D721Med (cell line): ENCODE data around the gene PRRX2.

ENCODE experiments used
- DNase-seq: peaks from one replicate; pipeline ENCODE4 v3.0.0; 2011; ENCODE audit warnings: low spot score; ENCODE audit not compliant: insufficient read length
- FAIRE-seq: peaks from 2 replicates; lab custom pipeline; 2011; peaks lifted over from hg19 to GRCh38; lab: Jason Lieb, UNC
- TF ChIP-seq, protein P1 (sequence below): IDR thresholded peaks from 2 replicates; pipeline ENCODE4 v1.5.1; 2012; ENCODE audit warnings: mild to moderate bottlenecking, control low read depth; ENCODE audit not compliant: insufficient read depth; ENCODE audit errors: missing control alignments

The PRRX2 gene

DNA sequence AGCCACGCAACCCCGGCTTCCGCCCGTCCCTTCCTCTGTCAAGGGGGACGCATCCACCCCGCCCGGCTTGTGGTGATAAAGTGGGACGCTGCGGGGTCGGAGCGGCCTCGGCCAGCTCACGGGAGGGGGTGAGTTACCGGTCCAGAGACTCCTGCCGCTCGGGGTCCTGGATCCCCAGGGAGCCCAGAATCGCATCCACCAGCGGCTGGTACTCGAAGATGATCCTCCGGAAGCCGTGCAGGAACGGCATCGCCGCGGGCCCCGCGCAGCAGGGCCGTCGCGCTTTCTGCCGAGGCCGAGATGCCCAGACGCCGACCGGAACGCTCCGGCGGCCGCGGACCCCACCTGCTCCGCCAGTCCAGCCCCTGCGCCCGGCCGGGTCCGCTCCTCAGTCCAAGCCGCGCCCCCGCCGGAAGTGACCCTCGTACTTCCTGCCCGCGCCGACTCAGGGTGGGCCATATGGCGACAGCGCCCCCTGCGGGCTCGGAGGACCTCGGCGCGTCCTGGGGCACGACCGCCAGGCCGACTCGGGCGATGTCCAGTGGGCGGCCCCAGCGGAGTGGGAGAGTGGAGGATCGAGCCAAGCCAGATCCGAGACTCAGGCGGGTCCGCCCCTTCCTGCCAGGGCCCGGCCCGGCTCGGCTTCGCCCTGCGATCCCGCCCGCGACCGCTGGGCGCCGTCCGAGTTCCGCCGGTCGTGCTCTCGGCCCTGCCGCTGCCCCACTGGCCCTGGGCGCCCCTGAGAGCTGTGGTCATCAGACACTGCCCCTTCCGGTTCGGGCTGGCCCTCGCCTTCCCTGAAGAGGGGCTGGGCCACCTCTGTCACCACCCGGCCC lies 23.5 kb upstream of the PRRX2 start, which contains the start of gene ASB6:
Gene ASB6, minus strand, starts transcription at position 402 of the 836 bp plus-strand sequence. Its CDS starts 152 bp downstream, at position 250.
- TF ChIP-seq, protein P1, sequence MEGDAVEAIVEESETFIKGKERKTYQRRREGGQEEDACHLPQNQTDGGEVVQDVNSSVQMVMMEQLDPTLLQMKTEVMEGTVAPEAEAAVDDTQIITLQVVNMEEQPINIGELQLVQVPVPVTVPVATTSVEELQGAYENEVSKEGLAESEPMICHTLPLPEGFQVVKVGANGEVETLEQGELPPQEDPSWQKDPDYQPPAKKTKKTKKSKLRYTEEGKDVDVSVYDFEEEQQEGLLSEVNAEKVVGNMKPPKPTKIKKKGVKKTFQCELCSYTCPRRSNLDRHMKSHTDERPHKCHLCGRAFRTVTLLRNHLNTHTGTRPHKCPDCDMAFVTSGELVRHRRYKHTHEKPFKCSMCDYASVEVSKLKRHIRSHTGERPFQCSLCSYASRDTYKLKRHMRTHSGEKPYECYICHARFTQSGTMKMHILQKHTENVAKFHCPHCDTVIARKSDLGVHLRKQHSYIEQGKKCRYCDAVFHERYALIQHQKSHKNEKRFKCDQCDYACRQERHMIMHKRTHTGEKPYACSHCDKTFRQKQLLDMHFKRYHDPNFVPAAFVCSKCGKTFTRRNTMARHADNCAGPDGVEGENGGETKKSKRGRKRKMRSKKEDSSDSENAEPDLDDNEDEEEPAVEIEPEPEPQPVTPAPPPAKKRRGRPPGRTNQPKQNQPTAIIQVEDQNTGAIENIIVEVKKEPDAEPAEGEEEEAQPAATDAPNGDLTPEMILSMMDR: peak; percentile 64
- FAIRE-seq: no peak

DNA sequence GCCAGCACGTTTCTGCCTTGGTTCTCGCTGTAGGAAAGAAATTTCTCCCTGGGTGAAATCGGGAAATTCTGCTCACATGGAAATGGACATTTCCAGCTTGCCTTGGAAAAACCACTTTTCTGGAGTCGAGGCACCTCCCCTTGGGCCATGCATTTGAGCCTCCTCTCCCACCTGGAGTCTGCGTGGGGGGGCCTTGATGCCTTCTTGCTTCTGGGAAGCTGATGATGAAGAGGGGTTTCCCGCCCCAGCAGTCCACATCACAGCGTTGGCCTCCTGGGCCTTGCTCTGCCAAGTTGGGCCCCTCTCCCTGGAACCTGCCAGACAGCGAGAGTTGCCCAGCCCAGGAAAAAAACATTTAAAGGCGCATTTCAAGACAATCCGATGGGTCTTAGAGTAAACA lies 21.7 kb upstream of the PRRX2 start:
- FAIRE-seq: no peak
- TF ChIP-seq, protein P1: no peak

More for the DNA sequence above, 23.5 kb upstream of the PRRX2 start, which contains the start of gene ASB6:
- peak; percentile 99 for DNase-seq

DNA sequence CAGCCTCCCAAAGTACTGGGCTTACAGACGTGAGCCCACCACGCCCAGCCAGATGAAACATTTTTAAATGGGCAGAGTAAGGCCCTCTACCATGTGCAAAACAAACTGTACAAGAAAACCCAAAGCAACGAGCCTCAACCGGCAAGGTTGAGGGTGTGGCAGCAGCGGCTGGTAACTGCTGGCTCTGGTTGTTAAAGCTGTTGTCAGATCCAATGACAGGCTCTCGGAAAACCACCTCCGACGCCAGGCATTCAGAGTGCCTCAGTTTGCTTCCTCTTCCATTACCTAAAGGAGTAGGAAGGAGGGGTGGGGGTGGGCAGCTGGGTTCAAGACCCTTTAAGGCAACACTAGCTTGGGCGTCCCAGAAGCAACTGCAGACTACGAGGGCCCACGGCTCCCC lies 21.1 kb upstream of the PRRX2 start:
- DNase-seq (no peak), FAIRE-seq (no peak)
- TF ChIP-seq, protein P1: no peak

More for the DNA sequence above, 21.7 kb upstream of the PRRX2 start:
- DNase-seq: no peak

DNA sequence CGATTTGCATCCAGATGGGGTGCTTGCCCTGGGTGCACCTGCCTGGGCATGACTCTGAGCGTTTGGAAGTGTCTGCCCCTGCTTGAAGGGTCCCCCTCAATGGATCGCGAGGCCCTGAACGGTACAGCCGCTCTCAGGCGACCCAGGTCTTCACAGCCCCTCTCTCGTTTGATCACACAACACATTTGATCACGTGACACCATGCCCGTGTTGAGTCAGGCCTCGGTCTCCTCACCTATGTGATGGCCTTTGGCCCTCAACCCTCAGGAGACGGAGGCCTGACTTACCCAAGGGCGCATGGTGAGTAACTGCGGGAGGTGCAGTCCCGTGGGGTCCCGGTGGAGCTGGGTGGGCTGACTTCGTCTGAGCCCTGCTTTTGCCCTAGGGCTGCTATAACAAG lies 20.5 kb upstream of the PRRX2 start:
- FAIRE-seq: no peak
- DNase-seq: no peak
- TF ChIP-seq, protein P1: no peak

DNA sequence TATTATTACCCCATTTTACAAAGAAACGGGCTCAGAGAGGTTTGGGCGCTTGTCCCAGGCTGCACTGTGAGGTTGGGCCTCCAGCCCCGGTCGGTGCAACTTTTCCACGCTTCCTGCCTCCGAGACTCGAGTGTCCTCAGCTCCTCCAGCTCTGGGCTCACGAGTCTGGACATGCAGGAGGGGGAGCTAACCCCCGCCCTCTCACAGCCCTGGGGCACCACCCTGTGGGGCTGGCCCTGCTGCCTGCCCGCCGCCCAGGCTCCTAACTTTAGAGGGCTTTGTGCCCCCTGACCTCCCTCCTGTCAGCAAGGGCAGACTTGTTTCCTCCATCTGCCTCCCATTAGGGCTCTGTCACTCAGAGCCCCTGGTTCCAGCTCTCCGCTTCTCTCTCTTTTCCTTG lies 19.2 kb upstream of the PRRX2 start:
- no peak for FAIRE-seq
- DNase-seq: no peak
- TF ChIP-seq, protein P1: no peak

DNA sequence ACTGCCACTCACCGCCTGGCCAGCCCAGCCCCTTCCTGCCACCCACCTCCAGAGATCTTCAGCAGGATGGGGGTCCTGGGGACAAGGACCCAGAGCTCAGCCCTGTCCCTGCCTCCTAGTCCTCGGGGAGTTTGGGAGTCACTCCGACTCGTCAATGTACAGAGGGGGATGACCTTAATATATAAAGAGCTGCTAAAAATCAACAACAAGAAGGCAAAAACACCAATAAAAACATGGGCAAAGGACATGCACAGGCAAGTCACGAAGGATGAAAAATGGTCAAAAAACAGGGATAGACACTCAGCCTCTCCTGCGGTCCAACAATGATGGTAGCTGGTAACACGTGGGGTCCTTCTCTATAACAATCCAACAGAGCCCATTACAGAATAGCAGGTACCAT lies 18.8 kb upstream of the PRRX2 start:
- FAIRE-seq: no peak
- TF ChIP-seq, protein P1: no peak

DNA sequence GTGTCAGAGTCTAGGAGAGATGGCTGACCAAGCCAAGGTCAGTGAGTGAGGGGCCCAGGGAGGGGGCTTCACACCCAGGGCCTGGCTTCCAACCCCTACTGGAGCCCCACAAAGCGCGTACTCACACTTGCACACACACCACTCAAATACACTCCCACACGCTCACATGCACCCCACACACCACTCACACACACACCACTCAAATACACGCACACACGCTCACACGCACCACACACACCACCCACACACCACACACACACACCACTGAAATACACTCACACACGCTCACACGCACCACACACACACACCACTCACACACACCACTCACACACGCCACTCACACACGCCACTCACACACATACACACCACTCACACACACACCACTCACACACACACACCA lies 17.8 kb upstream of the PRRX2 start:
- FAIRE-seq: no peak

More for the DNA sequence above, 18.8 kb upstream of the PRRX2 start:
- no peak for DNase-seq

More for the DNA sequence above, 17.8 kb upstream of the PRRX2 start:
- DNase-seq: no peak
- TF ChIP-seq, protein P1: no peak
